ENCODE results near the gene RTN4IP1.

- TF ChIP-seq CTCF (IDR thresholded peaks at IDR 0.05 in 4 of 5, conservative IDR thresholded peaks at IDR 0.05 in 1 of 5) = no peak
- no peak for TF ChIP-seq POLR2A (IDR thresholded peaks at IDR 0.05)
Measured at GRCh38 chr6:106547601-106548453, 81.5 kb downstream of the RTN4IP1 start.

All from gastrocnemius medialis (tissue), 4 donors.